MM.1S (cell line): ENCODE measurements around the gene POLL.
A peak's percentile ranks its signal among the peaks of the same experiment; 100 is the strongest.

ENCODE experiments used
- CTCF ChIP-seq: fragments of 300-600 bp; sonication (generic); IDR thresholded peaks from 2 replicates; pipeline ENCODE4 v1.5.1; 2016; ENCODE audit warnings: antibody characterized with exemption, low read length, mixed read lengths
- EZH2 ChIP-seq: fragments of 300-600 bp; sonication (generic); optimal IDR thresholded peaks from 2 replicates; pipeline ENCODE3; 2017; ENCODE audit warnings: low read depth, mild to moderate bottlenecking, antibody characterized with exemption, low read length, mixed read lengths

DNA sequence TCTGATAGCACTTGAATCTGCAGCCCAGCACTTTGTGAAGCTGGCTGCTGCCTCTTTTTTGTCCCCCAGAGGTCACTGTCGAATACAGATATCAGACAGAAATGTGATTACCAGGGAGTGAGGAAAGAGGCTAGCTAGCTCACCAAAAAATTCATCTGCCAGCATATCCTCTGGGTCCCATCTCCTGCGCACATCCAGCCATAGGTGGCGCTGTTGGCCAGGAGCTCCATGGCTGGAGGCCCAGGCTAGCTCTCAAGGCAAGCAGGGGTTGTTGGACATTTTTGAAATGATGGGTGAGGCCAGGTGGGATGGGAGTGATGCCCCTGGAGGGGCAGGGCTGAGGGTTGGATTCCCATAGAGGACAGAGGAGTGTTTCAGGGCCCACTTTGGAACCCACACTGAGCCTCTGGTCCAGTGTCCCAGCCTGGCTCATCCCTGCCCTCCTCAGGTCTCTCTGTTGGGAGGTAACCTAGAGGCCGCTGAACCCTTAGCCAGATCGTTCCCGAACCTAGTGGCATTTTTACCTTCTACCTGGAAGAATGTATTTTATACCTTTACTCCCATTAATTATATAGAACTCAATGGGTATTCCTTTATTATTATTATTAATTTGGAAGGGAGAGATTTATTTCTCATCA is 14.8 kb upstream of the POLL start:
- peak; percentile 78 for TF ChIP-seq CTCF
- no peak for TF ChIP-seq EZH2
